CD14-positive monocyte (primary cell): ENCODE data around the gene PKIB. TPM values are rescaled to one million over a fixed set of nuclear protein-coding genes. Genes with fewer than 3 reads are reported as not detected.

ENCODE experiments used
- DNase-seq, 3 donors: peaks; one replicate each; pipeline ENCODE4 v3.0.0-alpha.2; 2011 to 2022
- H2AFZ ChIP-seq: 2 replicates; pipeline ENCODE4 v1.6.0; 2012; ENCODE audit warnings: mild to moderate bottlenecking, low read depth, low read length, inconsistent platforms; ENCODE audit not compliant: insufficient read depth, poor library complexity, severe bottlenecking
- H3K27ac ChIP-seq, 2 donors: 1 replicate in 1 of 2; 2 replicates in 1 of 2; pipeline ENCODE4 v1.5.1; 2012 to 2013; ENCODE audit warnings: low read length in 2 of 2, control low read depth in 1 of 2, inconsistent platforms in 1 of 2, low read depth in 1 of 2, mild to moderate bottlenecking in 1 of 2
- H3K27me3 ChIP-seq, 2 donors: one replicate each; pipeline versions ENCODE4 v1.6.0 to v1.6.1; 2011 to 2013; ENCODE audit warnings: low read length in 2 of 2; ENCODE audit not compliant: control insufficient read depth in 2 of 2, insufficient read depth in 2 of 2
- H3K36me3 ChIP-seq, 2 donors: replicated peaks in 1 of 2; 1 replicate in 1 of 2; 2 replicates in 1 of 2; pipeline versions ENCODE4 v1.5.1 to v1.6.1; 2012 to 2013; ENCODE audit warnings: low read length in 2 of 2, control low read depth in 1 of 2, inconsistent platforms in 1 of 2, mild to moderate bottlenecking in 1 of 2; ENCODE audit not compliant: insufficient read depth in 2 of 2, control insufficient read depth in 1 of 2
- H3K4me1 ChIP-seq, 2 donors: 1 replicate in 1 of 2; 2 replicates in 1 of 2; pipeline versions ENCODE4 v1.5.1 to v1.6.1; 2012 to 2013; ENCODE audit warnings: low read length in 2 of 2, control low read depth in 1 of 2, inconsistent platforms in 1 of 2, mild to moderate bottlenecking in 1 of 2, moderate library complexity in 1 of 2; ENCODE audit not compliant: insufficient read depth in 2 of 2, control insufficient read depth in 1 of 2
- H3K4me2 ChIP-seq: replicated peaks from 2 replicates; pipeline ENCODE3; 2012; ENCODE audit warnings: low read length, moderate library complexity, mild to moderate bottlenecking; ENCODE audit not compliant: poor library complexity, severe bottlenecking; ENCODE audit errors: extremely low read depth
- H3K4me3 ChIP-seq, 3 experiments: fragments of 200-600 bp in 1 of 3; sonication (generic) in 1 of 3; replicated peaks in 1 of 3; 1 replicate in 2 of 3; 2 replicates in 1 of 3; pipeline ENCODE4 v1.5.1; 2011 to 2013; ENCODE audit warnings: low read length in 3 of 3, mild to moderate bottlenecking in 3 of 3, control low read depth in 2 of 3, low read depth in 2 of 3, inconsistent platforms in 1 of 3, moderate library complexity in 1 of 3
- H3K79me2 ChIP-seq: 2 replicates; pipeline ENCODE4 v1.6.0; 2012; ENCODE audit warnings: mild to moderate bottlenecking, control low read depth, inconsistent platforms, low read length, moderate library complexity; ENCODE audit not compliant: insufficient read depth
- H3K9ac ChIP-seq: 2 replicates; pipeline ENCODE4 v1.6.0; 2017; ENCODE audit warnings: low read length, mild to moderate bottlenecking; ENCODE audit not compliant: insufficient read depth, poor library complexity, severe bottlenecking
- H3K9me3 ChIP-seq, 2 donors: replicated peaks in 1 of 2; 1 replicate in 1 of 2; 2 replicates in 1 of 2; pipeline versions ENCODE4 v1.5.1 to v1.6.1; 2012 to 2013; ENCODE audit warnings: low read length in 2 of 2, control low read depth in 1 of 2; ENCODE audit not compliant: control insufficient read depth in 1 of 2, insufficient read depth in 1 of 2
- H4K20me1 ChIP-seq: 2 replicates; pipeline ENCODE4 v1.6.0; 2012; ENCODE audit warnings: mild to moderate bottlenecking, low read length, control low read depth, moderate library complexity; ENCODE audit not compliant: insufficient read depth
- H3K27ac Mint-ChIP-seq, 7 donors: one replicate each; pipeline ENCODE4 v1.8.0; 2020; ENCODE audit warnings: mild to moderate bottlenecking in 7 of 7, mixed read lengths in 7 of 7, moderate library complexity in 6 of 7, inconsistent platforms in 2 of 7
- H3K27me3 Mint-ChIP-seq, 3 donors: one replicate each; pipeline ENCODE4 v1.8.0; 2021 to 2022; ENCODE audit warnings: low read depth in 3 of 3, mild to moderate bottlenecking in 3 of 3, mixed read lengths in 3 of 3, moderate library complexity in 3 of 3, inconsistent platforms in 1 of 3
- H3K36me3 Mint-ChIP-seq, 2 donors: one replicate each; pipeline ENCODE4 v1.8.0; 2020; ENCODE audit warnings: mixed read lengths in 2 of 2, inconsistent platforms in 1 of 2, mild to moderate bottlenecking in 1 of 2
- H3K4me1 Mint-ChIP-seq: one replicate; pipeline ENCODE4 v1.8.0; 2020; ENCODE audit warnings: mild to moderate bottlenecking, mixed read lengths
- H3K4me3 Mint-ChIP-seq, 2 donors: one replicate each; pipeline ENCODE4 v1.8.0; 2020; ENCODE audit warnings: mild to moderate bottlenecking in 2 of 2, mixed read lengths in 2 of 2, moderate library complexity in 1 of 2
- H3K9me3 Mint-ChIP-seq, 7 donors: one replicate each; pipeline ENCODE4 v1.8.0; 2020 to 2022; ENCODE audit warnings: mixed read lengths in 7 of 7, mild to moderate bottlenecking in 6 of 7, moderate library complexity in 6 of 7, inconsistent platforms in 2 of 7
- CTCF ChIP-seq: fragments of 200-600 bp; IDR thresholded peaks from one replicate; pipeline ENCODE4 v1.8.0; 2022; ENCODE audit warnings: antibody characterized with exemption, mild to moderate bottlenecking
- WGBS: methylation state at CpG from one replicate; pipeline ENCODE4 v1.1.5; 2013; ENCODE audit warnings: missing lambda C conversion rate; ENCODE audit not compliant: insufficient coverage; 5-methylcytosine and 5-hydroxymethylcytosine counted together
- intact Hi-C, 2 donors: fragments of 100-400 bp; cut with micrococcal nuclease; formaldehyde crosslinking; loops; one replicate each; pipeline versions ENCODE4 v1.15.0 to v1.15.1; 2023
- polyA plus RNA-seq, 3 donors: library from polyadenylated mRNA; depleted of rRNA in 1 of 3; unstranded in 2 of 3; stranded (reverse) in 1 of 3; fragments of 300-500 nt in 2 of 3; fragments of >200 nt in 1 of 3; fragmentation: Illumina TruSeq in 2 of 3; gene quantifications; 1 replicate in 2 of 3; 2 replicates in 1 of 3; pipeline ENCODE4 v1.2.3, GENCODE V29; 2012 to 2021

PKIB gene
- polyA plus RNA-seq, 3 donors, result 1.3 to 2.0 (median 1.4) TPM

GRCh38 chr6:122740091-122740490, 129.9 kb downstream of the PKIB start:
- peaks cover 5 to 8% (median 6%) of the 10 kb centered on the region in 3 donors for H3K27me3 Mint-ChIP-seq
- Histone ChIP-seq H3K79me2 (no peaks in the 10 kb centered on the region), H3K4me1 (no peaks in the 10 kb centered on the region), H3K9ac (no peak overlapping the region), H3K36me3 (no peaks in the 10 kb centered on the region), H3K27me3 (peaks cover 2 to 7% of the 10 kb centered on the region in 2 donors), H3K27ac (no peak overlapping the region), H3K4me2 (no peak overlapping the region), H3K4me3 (no peak overlapping the region), H3K9me3 (no peaks in the 10 kb centered on the region), H2AFZ (no peak overlapping the region), H4K20me1 (no peaks in the 10 kb centered on the region)
- H3K27ac Mint-ChIP-seq, result no peak overlapping the region
- H3K4me1 Mint-ChIP-seq, result peaks cover 4% of the 10 kb centered on the region
- no peak for DNase-seq
- no peak for TF ChIP-seq CTCF
- H3K4me3 Mint-ChIP-seq, result no peak overlapping the region
- H3K9me3 Mint-ChIP-seq, result peaks cover 0 to 1% (median 0%) of the 10 kb centered on the region in 7 donors
- intact Hi-C loops, result no loop called here
- no peaks in the 10 kb centered on the region for H3K36me3 Mint-ChIP-seq
- no CpG with 5 or more reads among the region's 2 CpGs for WGBS

GRCh38 chr6:122740936-122741335, 130.7 kb downstream of the PKIB start:
- Mint-ChIP-seq H3K4me3 (peak overlapping the region in 1 of 2 donors; percentile 39), H3K27ac (no peak overlapping the region), H3K4me1 (peaks cover 6% of the 10 kb centered on the region), H3K36me3 (no peaks in the 10 kb centered on the region), H3K27me3 (peaks cover 1 to 6% (median 2%) of the 10 kb centered on the region in 3 donors), H3K9me3 (peaks cover 0 to 1% (median 0%) of the 10 kb centered on the region in 7 donors)
- no peak overlapping the region for H2AFZ ChIP-seq
- H3K79me2 ChIP-seq, result no peaks in the 10 kb centered on the region
- DNase-seq, result no peak
- H3K27me3 ChIP-seq, result peaks cover 0 to 3% of the 10 kb centered on the region in 2 donors
- intact Hi-C loops, result no loop called here
- H4K20me1 ChIP-seq, result no peaks in the 10 kb centered on the region
- TF ChIP-seq CTCF, result no peak
- no peak overlapping the region for H3K9ac ChIP-seq
- H3K9me3 ChIP-seq, result no peaks in the 10 kb centered on the region
- H3K4me2 ChIP-seq, result no peak overlapping the region
- no peaks in the 10 kb centered on the region for H3K36me3 ChIP-seq
- no peak overlapping the region for H3K4me3 ChIP-seq
- no peak overlapping the region for H3K27ac ChIP-seq
- no peaks in the 10 kb centered on the region for H3K4me1 ChIP-seq
- no CpG with 5 or more reads among the region's 2 CpGs for WGBS
